Esophagus (tissue), 2 donors: Measurements from ENCODE around the gene SEMA4D. TPM values are rescaled to one million over a fixed set of nuclear protein-coding genes. Genes with fewer than 3 reads are reported as not detected.

Experiments used
- H3K27ac ChIP-seq, 2 donors: one replicate each; pipeline ENCODE4 v1.5.1; 2013; ENCODE audit warnings: low read depth in 2 of 2, mild to moderate bottlenecking in 2 of 2, inconsistent platforms in 1 of 2, low read length in 1 of 2, moderate library complexity in 1 of 2
- H3K27me3 ChIP-seq, 2 donors: one replicate each; pipeline ENCODE4 v1.6.1; 2013; ENCODE audit warnings: low read length in 2 of 2, control low read depth in 1 of 2, mild to moderate bottlenecking in 1 of 2; ENCODE audit not compliant: insufficient read depth in 2 of 2, control insufficient read depth in 1 of 2
- H3K36me3 ChIP-seq, 2 donors: one replicate each; pipeline ENCODE4 v1.6.1; 2013; ENCODE audit warnings: low read length in 1 of 2; ENCODE audit not compliant: control insufficient read depth in 2 of 2, insufficient read depth in 2 of 2
- H3K4me1 ChIP-seq, 2 donors: one replicate each; pipeline ENCODE4 v1.6.1; 2013; ENCODE audit warnings: low read length in 1 of 2; ENCODE audit not compliant: control insufficient read depth in 2 of 2, insufficient read depth in 2 of 2
- H3K4me3 ChIP-seq, 2 donors: one replicate each; pipeline ENCODE4 v1.5.1; 2013; ENCODE audit warnings: low read length in 2 of 2, mild to moderate bottlenecking in 2 of 2, low read depth in 1 of 2, moderate library complexity in 1 of 2
- H3K9me3 ChIP-seq, 2 donors: one replicate each; pipeline ENCODE4 v1.6.1; 2013; ENCODE audit warnings: mild to moderate bottlenecking in 2 of 2, low read depth in 1 of 2, low read length in 1 of 2, moderate library complexity in 1 of 2; ENCODE audit not compliant: control insufficient read depth in 2 of 2, insufficient read depth in 1 of 2
- WGBS, 2 donors: extraction: QIAGEN DNeasy Blood & Tissue Kit; methylation state at CpG; one replicate each; pipeline ENCODE4 v1.1.7; 2013; 5-methylcytosine and 5-hydroxymethylcytosine counted together
- polyA plus RNA-seq, 2 donors: library from polyadenylated mRNA; stranded (reverse); fragments of 200-250 nt; gene quantifications; one replicate each; pipeline ENCODE4 v1.2.3, GENCODE V29; 2013
- donor health status: healthy with polysubstance abuse.
- donor health status: Bipolar disorder and iron deficiency.

The SEMA4D gene
- polyA plus RNA-seq, 2 donors, result 17.1 to 33.4 TPM

DNA sequence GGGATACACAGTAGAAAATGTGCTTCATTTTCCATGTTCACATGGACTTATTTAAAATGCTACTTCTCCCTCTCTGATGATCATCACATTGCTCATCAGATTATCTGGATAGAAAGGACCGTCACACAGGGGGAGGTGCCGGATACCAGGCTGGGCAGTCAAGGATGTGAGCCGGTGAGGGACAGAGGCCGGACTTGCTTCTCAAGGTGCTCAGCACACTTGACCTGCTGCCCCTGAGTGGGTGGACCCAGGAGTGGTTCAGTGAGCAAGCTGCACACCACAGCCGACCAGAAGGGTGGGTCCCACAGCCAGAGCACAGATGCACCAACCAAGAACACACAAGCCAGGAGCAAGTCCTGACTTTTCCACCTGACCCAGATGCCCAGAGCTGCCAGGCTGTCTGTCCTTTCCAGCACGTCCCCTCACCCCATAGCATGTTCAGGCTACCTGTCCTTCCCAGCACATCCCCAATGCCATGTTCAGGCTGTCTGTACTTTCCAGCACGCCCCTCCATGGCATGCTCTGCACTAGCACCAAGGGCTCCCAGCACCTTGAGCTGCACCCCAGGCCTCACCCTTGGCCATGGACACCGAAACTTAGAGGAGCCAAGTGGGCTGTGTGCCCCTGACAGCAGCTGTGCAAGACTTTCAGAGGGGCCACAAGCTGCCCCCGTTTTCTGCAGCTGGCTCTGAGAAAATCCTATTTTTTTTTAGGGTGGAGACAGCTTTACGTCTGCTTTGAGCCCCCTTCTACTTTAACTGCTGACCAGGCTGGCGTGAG, 101.8 kb downstream of the SEMA4D start:
- 84 to 88% methylated on average over 11 of the region's 11 CpGs for WGBS, 2 donors
- H3K36me3 ChIP-seq, result peaks cover 13 to 37% of the 10 kb centered on the region in 2 donors

DNA sequence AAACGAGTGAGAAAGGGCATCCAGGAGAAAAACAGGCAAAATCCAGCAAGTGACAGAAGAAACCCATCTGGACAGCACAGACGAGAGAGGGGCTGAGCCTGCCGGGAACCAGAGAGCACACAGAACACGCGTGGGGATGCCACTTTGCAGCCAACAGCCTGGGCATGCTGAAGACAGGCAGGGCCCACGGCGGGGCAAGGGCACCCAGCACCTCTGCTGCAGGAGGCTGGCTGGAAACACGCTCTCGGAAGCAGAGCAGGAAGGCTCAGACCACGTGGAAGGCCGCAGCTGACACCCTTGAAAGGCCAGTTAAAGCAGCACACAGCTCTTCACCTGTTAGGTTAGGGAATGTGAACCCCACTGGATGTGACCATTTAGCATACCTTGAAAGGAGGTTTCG, 103.5 kb downstream of the SEMA4D start:
- H3K4me3 ChIP-seq, result no peak overlapping the region
- H3K36me3 ChIP-seq, result peaks cover 13 to 47% of the 10 kb centered on the region in 2 donors
- peaks cover 0 to 3% of the 10 kb centered on the region in 2 donors for H3K9me3 ChIP-seq
- H3K4me1 ChIP-seq, result peaks cover 4 to 9% of the 10 kb centered on the region in 2 donors
- H3K27me3 ChIP-seq, result no peaks in the 10 kb centered on the region
- WGBS, 2 donors, result 88 to 90% methylated on average over 12 of the region's 12 CpGs
- no peak overlapping the region for H3K27ac ChIP-seq

More for the DNA sequence above, 101.8 kb downstream of the SEMA4D start:
- Histone ChIP-seq H3K27ac (peak overlapping the region; percentile 18 to 41), H3K27me3 (no peaks in the 10 kb centered on the region), H3K4me3 (no peak overlapping the region), H3K9me3 (no peaks in the 10 kb centered on the region), H3K4me1 (peaks cover 0 to 4% of the 10 kb centered on the region in 2 donors)

DNA sequence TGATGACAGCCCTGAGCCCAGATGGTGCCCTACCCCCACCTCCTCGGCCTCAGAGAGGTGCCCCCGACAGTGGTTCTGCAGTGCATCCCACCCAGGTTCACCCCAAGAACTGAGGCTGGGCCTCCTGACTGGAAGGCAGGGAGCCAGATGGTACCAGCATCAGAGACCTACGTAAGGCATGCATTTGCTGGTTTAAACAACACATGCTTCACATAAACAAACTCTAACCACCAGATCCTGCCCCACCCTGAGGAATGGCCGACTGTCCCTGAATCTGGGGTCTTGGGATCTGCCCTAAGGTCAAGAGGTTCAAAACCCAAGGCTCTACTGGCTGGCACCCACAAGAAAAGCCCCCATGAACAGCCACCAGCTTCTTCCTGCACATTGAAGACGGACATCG, 106.3 kb downstream of the SEMA4D start:
- WGBS, 2 donors, result 89 to 92% methylated on average over 6 of the region's 6 CpGs
- no peak overlapping the region for H3K4me3 ChIP-seq
- H3K9me3 ChIP-seq, result peaks cover 0 to 3% of the 10 kb centered on the region in 2 donors
- no peaks in the 10 kb centered on the region for H3K27me3 ChIP-seq
- H3K36me3 ChIP-seq, result peaks cover 10 to 54% of the 10 kb centered on the region in 2 donors
- peaks cover 4 to 23% of the 10 kb centered on the region in 2 donors for H3K4me1 ChIP-seq
- no peak overlapping the region for H3K27ac ChIP-seq

DNA sequence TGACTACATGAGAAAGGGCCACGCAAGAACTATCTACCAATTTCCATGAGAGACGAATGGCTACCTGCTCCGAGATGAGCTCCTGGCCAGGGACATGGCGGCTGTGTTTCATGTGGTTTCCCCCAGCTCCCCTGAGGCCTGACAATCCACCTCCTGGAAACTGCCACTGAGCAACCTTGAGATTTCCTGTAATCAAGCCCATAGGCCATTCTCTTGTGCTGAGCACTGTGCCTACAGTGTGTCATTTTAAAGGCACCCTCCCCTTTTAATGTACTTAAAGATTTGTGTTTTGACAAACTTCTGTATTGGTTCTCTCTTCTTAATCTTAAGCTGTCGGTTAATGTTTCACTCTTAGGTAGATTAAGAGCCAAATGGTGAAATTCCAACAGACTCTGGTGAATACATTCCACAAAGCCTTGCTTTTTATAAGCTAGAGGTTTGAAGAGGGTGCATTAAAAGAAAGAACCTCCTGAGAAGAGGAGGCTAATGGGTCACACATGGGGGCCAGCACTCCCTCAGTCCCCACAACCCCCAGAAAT, 107.3 kb downstream of the SEMA4D start:
- H3K36me3 ChIP-seq, result peaks cover 4 to 53% of the 10 kb centered on the region in 2 donors
- H3K4me1 ChIP-seq, result peaks cover 0 to 23% of the 10 kb centered on the region in 2 donors
- H3K9me3 ChIP-seq, result peaks cover 0 to 3% of the 10 kb centered on the region in 2 donors
- no peaks in the 10 kb centered on the region for H3K27me3 ChIP-seq
- 81 to 92% methylated on average over 5 of the region's 5 CpGs for WGBS, 2 donors
- H3K4me3 ChIP-seq, result no peak overlapping the region
- H3K27ac ChIP-seq, result no peak overlapping the region

DNA sequence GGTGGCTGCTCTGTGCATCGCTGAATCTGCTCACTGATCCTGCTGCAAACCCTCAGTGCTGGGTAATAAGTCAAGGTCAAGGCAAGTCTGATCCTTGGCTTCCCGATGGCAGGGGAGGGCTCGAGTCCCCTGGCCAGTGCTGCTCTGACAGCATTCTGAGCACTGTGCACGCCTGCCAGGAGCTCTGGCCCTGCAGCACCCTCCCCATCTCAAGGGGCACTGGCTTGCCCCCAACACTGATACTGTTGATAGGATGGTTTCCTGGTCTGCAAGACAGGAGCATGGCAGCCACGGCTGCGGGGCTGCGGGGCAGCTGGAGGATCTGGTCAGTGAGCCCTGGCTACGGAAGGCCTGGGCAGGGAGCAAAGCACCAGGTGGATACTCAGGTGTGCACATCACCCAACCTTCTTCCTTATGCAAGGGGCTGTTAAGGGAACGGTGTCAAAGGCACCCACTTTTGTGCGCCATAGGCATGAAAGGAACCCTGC, 107.8 kb downstream of the SEMA4D start:
- Histone ChIP-seq H3K4me1 (peaks cover 0 to 23% of the 10 kb centered on the region in 2 donors), H3K9me3 (peaks cover 0 to 3% of the 10 kb centered on the region in 2 donors), H3K36me3 (peaks cover 4 to 57% of the 10 kb centered on the region in 2 donors), H3K27ac (peak overlapping the region in 1 of 2 donors; percentile 51), H3K27me3 (no peaks in the 10 kb centered on the region), H3K4me3 (no peak overlapping the region)
- 70 to 79% methylated on average over 10 of the region's 10 CpGs for WGBS, 2 donors

DNA sequence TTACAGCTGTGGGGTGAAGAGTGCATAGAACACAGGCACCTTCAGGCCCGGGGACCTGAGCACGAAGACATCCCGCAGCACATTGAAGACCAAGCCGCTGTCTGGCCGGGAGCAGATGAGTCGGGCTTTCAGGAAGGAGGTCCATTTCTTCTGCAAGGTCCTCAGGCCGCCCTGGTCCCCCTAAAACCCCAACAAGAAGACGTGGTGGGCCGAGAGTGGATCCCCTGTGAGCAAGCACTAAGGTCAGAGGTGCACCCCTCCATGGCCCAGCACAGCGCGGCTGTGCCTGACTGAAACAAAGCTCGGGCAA, 109.1 kb downstream of the SEMA4D start:
- peaks cover 0 to 3% of the 10 kb centered on the region in 2 donors for H3K9me3 ChIP-seq
- peaks cover 0 to 23% of the 10 kb centered on the region in 2 donors for H3K4me1 ChIP-seq
- H3K27ac ChIP-seq, result peak overlapping the region in 1 of 2 donors; percentile 65
- H3K27me3 ChIP-seq, result no peaks in the 10 kb centered on the region
- H3K4me3 ChIP-seq, result no peak overlapping the region
- H3K36me3 ChIP-seq, result peaks cover 4 to 64% of the 10 kb centered on the region in 2 donors
- WGBS, 2 donors, result 96 to 97% methylated on average over 12 of the region's 12 CpGs

DNA sequence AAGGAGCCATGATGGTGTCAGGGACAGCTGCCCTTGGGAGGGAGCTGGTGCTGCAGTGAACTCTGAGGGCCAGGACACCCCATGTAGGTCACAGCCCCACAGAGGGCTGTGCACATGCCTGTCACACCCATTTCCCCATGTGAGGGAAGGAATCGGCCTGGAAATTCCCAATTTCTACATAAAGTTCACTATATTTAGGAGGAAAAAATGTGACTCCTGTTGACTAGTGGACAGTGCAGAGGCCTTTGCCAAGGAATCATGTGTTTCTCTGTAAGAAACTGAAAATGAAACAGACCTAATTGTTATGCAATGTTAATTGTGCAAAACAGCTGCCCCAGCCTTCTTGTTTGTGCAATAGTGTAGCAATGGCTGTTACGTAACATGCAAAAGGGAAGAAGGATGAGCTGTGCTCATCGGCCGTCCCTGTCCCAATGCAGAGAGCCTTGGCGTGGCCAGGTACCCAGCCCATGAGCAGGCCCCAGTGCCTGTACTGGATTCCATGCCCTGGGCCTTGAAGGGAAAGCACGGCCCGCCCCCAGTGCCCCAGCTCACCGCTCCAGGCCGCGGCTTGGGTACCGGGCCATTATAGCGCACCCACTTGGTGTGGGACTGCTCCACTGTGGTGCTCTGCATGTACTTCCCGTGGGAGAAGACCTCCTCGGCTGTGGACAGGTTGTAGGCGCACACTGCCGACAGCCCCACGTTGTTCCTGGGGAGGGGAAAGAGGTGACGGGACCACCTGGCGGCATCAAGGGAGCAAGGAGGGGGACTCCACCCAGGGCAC, 109.6 kb downstream of the SEMA4D start:
- Histone ChIP-seq H3K4me1 (peaks cover 0 to 23% of the 10 kb centered on the region in 2 donors), H3K36me3 (peaks cover 6 to 68% of the 10 kb centered on the region in 2 donors), H3K9me3 (peaks cover 0 to 3% of the 10 kb centered on the region in 2 donors), H3K27ac (peak overlapping the region; percentile 65 to 66), H3K4me3 (no peak overlapping the region), H3K27me3 (no peaks in the 10 kb centered on the region)
- WGBS, 2 donors, result 79 to 86% methylated on average over 19 of the region's 19 CpGs

DNA sequence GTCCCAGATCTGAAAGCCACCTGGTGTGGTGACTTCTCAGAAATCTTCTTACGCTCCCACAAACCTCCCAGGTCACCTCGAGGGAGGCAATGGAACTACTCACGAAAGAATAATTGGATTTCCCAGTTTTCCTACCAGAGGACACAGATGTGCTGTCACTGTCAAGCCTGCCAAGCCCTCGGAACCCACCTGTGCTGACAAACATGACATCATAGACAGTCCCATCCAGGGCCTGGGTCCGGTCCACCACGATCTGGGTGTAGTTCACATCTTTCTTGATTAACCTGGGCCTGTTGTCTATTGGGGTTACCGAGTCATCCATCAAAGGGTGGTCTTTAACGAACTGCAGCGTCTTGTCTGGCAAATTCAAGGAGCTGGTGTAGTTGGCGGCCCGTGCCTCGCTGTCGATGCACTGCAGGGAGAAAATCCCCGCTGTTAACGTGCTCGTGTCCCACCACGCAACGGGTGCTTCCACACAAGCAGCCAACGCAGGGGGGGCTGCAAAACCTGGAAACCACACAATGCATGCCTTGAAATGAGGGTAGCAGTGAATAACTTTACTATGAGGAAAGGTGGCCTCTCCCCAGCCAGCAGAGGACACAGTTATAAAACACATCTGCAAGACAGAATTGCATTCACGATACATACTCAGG, 110.6 kb downstream of the SEMA4D start:
- peaks cover 0 to 23% of the 10 kb centered on the region in 2 donors for H3K4me1 ChIP-seq
- peaks cover 8 to 70% of the 10 kb centered on the region in 2 donors for H3K36me3 ChIP-seq
- no peaks in the 10 kb centered on the region for H3K27me3 ChIP-seq
- H3K27ac ChIP-seq, result peak overlapping the region; percentile 58 to 62
- 83% methylated on average over 20 of the region's 20 CpGs for WGBS, 2 donors
- peaks cover 0 to 3% of the 10 kb centered on the region in 2 donors for H3K9me3 ChIP-seq
- no peak overlapping the region for H3K4me3 ChIP-seq

DNA sequence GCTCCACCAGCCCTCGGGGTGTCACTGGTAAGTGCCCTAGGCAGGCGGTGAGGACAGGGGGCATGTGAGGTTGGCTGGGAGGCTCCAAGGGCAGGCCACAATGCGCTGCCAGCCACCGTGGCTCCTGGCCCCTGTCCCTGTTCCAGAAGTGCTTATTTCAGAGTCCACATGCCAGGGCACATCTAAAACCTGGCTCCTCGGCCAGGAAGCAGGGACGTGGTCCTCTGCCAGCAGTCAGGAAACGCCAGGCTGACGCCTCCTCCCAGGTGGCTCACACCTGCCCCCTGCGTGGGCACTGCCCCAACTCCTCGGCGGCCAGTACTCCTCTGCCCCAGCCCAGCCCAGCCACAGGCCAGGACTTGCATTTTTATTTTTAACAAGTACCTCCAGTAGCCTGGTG, 111.1 kb downstream of the SEMA4D start:
- Histone ChIP-seq H3K9me3 (peaks cover 0 to 3% of the 10 kb centered on the region in 2 donors), H3K27me3 (no peaks in the 10 kb centered on the region), H3K4me1 (peaks cover 0 to 23% of the 10 kb centered on the region in 2 donors), H3K27ac (peak overlapping the region; percentile 58 to 62), H3K4me3 (no peak overlapping the region), H3K36me3 (peaks cover 8 to 74% of the 10 kb centered on the region in 2 donors)
- 46 to 68% methylated on average over 11 of the region's 11 CpGs for WGBS, 2 donors
